Endothelial cell of umbilical vein (primary cell): Measurements from ENCODE around the gene PHEX. TPM values are rescaled to one million over a fixed set of nuclear protein-coding genes. Genes with fewer than 3 reads are reported as not detected.

Experiments used
- BruUV-seq: library from RNA; stranded (reverse); fragments of 400-500 nt; replicated peaks from 2 replicates; lab custom pipeline; 2021; lab: Mats Ljungman, UMichigan
- CTCF ChIA-PET: fragments of 300-600, 350-600 bp; sonication (Branson Sonifier 250); formaldehyde crosslinking; loops from one replicate; lab custom pipeline; 2021; ENCODE audit warnings: antibody characterized with exemption, inconsistent platforms; lab: Charles Lee
- POLR2A ChIA-PET: fragments of 300-600, 350-600 bp; sonication (Branson Sonifier 250); formaldehyde crosslinking; loops from one replicate; lab custom pipeline; 2021; ENCODE audit warnings: antibody characterized with exemption, inconsistent platforms; lab: Charles Lee
- DNase-seq: peaks from one replicate; pipeline ENCODE4 v3.0.0-alpha.2; 2011; ENCODE audit warnings: low read depth, low spot score
- FAIRE-seq: peaks from 2 replicates; lab custom pipeline; 2011; peaks lifted over from hg19 to GRCh38; lab: Jason Lieb, UNC
- H2AFZ ChIP-seq: 2 replicates; pipeline ENCODE4 v1.6.0; 2012; ENCODE audit warnings: low read depth, low read length, control low read depth, inconsistent platforms
- H3K27ac ChIP-seq: 2 replicates; pipeline ENCODE4 v1.5.1; 2011; ENCODE audit warnings: low read depth, mild to moderate bottlenecking, control low read depth, low read length, moderate library complexity; ENCODE audit not compliant: insufficient read depth
- H3K27me3 ChIP-seq, 2 experiments: 2 replicates each; pipeline versions ENCODE4 v1.6.0 to v1.6.1; 2011; ENCODE audit warnings: low read length in 2 of 2, mixed read lengths in 1 of 2; ENCODE audit not compliant: control insufficient read depth in 2 of 2, insufficient read depth in 2 of 2
- H3K36me3 ChIP-seq, 2 experiments: 2 replicates in 1 of 2; 3 replicates in 1 of 2; pipeline ENCODE4 v1.5.1; 2011; ENCODE audit warnings: low read length in 2 of 2, mild to moderate bottlenecking in 1 of 2, moderate library complexity in 1 of 2; ENCODE audit not compliant: control insufficient read depth in 2 of 2, insufficient read depth in 2 of 2; ENCODE audit errors: extremely low read depth in 1 of 2
- H3K4me1 ChIP-seq: 3 replicates; pipeline ENCODE4 v1.5.1; 2011; ENCODE audit warnings: mild to moderate bottlenecking, low read length; ENCODE audit not compliant: control insufficient read depth, insufficient read depth; ENCODE audit errors: extremely low read depth
- H3K4me2 ChIP-seq: 2 replicates; pipeline ENCODE4 v1.6.1; 2011; ENCODE audit warnings: low read length, control low read depth, mixed read lengths; ENCODE audit not compliant: insufficient read depth
- H3K4me3 ChIP-seq, 3 experiments: fragments of 200-600 bp in 1 of 3; sonication (generic), shearing (Covaris generic) in 1 of 3; replicated peaks in 1 of 3; 2 replicates each; pipeline ENCODE4 v1.5.1; 2011 to 2016; ENCODE audit warnings: control low read depth in 3 of 3, low read length in 3 of 3, mild to moderate bottlenecking in 2 of 3, inconsistent platforms in 1 of 3, low read depth in 1 of 3, moderate library complexity in 1 of 3; ENCODE audit not compliant: insufficient read depth in 1 of 3
- H3K79me2 ChIP-seq: 2 replicates; pipeline ENCODE4 v1.6.0; 2012; ENCODE audit warnings: low read length, inconsistent platforms; ENCODE audit not compliant: control insufficient read depth, insufficient read depth
- H3K9ac ChIP-seq: replicated peaks from 2 replicates; pipeline ENCODE3; 2011; ENCODE audit warnings: low read length, control low read depth; ENCODE audit not compliant: insufficient read depth; ENCODE audit errors: extremely low read depth
- H3K9me1 ChIP-seq: replicated peaks from 3 replicates; pipeline ENCODE4 v1.6.0; 2011; ENCODE audit warnings: mild to moderate bottlenecking, low read length; ENCODE audit not compliant: control insufficient read depth, insufficient read depth; ENCODE audit errors: extremely low read depth
- H3K9me3 ChIP-seq: replicated peaks from 2 replicates; pipeline ENCODE4 v1.5.1; 2012; ENCODE audit warnings: low read length, inconsistent platforms; ENCODE audit not compliant: control insufficient read depth, insufficient read depth
- H4K20me1 ChIP-seq: replicated peaks from 2 replicates; pipeline ENCODE3; 2011; ENCODE audit warnings: mild to moderate bottlenecking, low read length; ENCODE audit not compliant: control insufficient read depth, insufficient read depth; ENCODE audit errors: extremely low read depth
- CTCF ChIP-seq, 2 donors: IDR thresholded peaks; 1 replicate in 1 of 2; 2 replicates in 1 of 2; pipeline ENCODE4 v1.5.1; 2011; ENCODE audit warnings: low read length in 2 of 2, mild to moderate bottlenecking in 2 of 2, moderate library complexity in 2 of 2, control low read depth in 1 of 2, inconsistent platforms in 1 of 2, low read depth in 1 of 2; ENCODE audit not compliant: insufficient read depth in 1 of 2; ENCODE audit errors: extremely low read depth in 1 of 2
- EZH2 ChIP-seq: IDR thresholded peaks from 2 replicates; pipeline ENCODE4 v1.6.1; 2012; ENCODE audit warnings: borderline replicate concordance, low read depth, mild to moderate bottlenecking, moderate library complexity, low read length, inconsistent platforms; ENCODE audit not compliant: severe bottlenecking
- FOS ChIP-seq: IDR thresholded peaks from 2 replicates; pipeline ENCODE4 v1.6.1; 2011; ENCODE audit warnings: mild to moderate bottlenecking, low read length, moderate library complexity, borderline replicate concordance; ENCODE audit not compliant: insufficient read depth
- GATA2 ChIP-seq: IDR thresholded peaks from 2 replicates; pipeline ENCODE4 v1.7.0; 2011; ENCODE audit warnings: low read depth, mild to moderate bottlenecking, moderate library complexity, mixed read lengths, low read length; ENCODE audit not compliant: insufficient read length, insufficient read depth
- JUN ChIP-seq: IDR thresholded peaks from 2 replicates; pipeline ENCODE4 v1.6.1; 2011; ENCODE audit warnings: borderline replicate concordance, low read depth; ENCODE audit not compliant: insufficient read length, insufficient read depth
- MAX ChIP-seq: IDR thresholded peaks from 2 replicates; pipeline ENCODE4 v1.6.1; 2011; ENCODE audit not compliant: insufficient read depth, insufficient read length
- MYC ChIP-seq: IDR thresholded peaks from one replicate; pipeline ENCODE4 v1.6.1; 2011; ENCODE audit warnings: mild to moderate bottlenecking, low read depth, low read length
- POLR2A ChIP-seq: IDR thresholded peaks from 2 replicates; pipeline ENCODE4 v1.6.1; 2012; ENCODE audit warnings: low read depth, mild to moderate bottlenecking, control low read depth, low read length
- POLR2AphosphoS5 ChIP-seq: IDR thresholded peaks from 2 replicates; pipeline ENCODE4 v1.6.1; 2012; ENCODE audit warnings: low read depth, mild to moderate bottlenecking, control low read depth, low read length, moderate library complexity; ENCODE audit not compliant: insufficient read depth
- dilution Hi-C: fragments of 300-500 bp; cut with MboI; formaldehyde crosslinking; loops from one replicate; pipeline ENCODE4 v1.15.0; 2019; ENCODE audit warnings: low sequenced_read_pairs; ENCODE audit not compliant: extremely low pct_ligation_motif_present
- intact Hi-C: fragments of 100-400 bp; cut with micrococcal nuclease; formaldehyde crosslinking; loops from one replicate; pipeline ENCODE4 v1.10.0; 2022
- polyA plus RNA-seq, 4 experiments: library from polyadenylated mRNA; depleted of rRNA in 3 of 4; stranded (reverse) in 3 of 4; unstranded in 1 of 4; fragments of >200 nt; gene quantifications; 2 replicates each; pipeline versions ENCODE4 v1.2.1 to v1.2.3, GENCODE V29; 2011 to 2012; ENCODE audit warnings: missing spikeins in 1 of 4
- total RNA-seq: library from RNA; stranded (reverse); gene quantifications from 2 replicates; pipeline ENCODE4 v1.2.3, GENCODE V29; 2021

Gene PHEX
- total and polyA plus RNA-seq, 2 donors (not counting 3 experiments of a cell fraction or from before 2014, with no cell fraction given) = 0.07 to 0.44 TPM

DNA sequence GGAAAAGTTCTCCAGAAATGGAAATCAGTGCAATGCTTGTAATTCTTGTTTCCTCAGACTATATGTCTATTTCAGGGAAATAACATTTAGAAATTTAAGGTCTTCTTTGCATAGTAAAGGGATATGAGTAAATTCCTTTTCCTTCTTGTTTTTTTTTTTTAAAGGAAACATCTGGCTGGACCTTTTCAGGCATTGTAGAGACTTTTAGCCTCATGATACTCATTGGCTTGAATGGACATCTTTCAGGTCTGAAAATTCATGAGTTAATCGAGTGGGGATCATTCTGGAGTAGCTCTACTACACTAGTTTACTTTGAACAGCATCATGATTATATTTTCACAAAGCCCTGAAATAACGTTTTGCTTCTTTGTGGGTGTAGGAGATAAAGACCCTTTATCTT is 152.0 kb downstream of the PHEX start:
- BruUV-seq = no TSS peak
- peak overlapping the region; percentile 11 for H3K4me2 ChIP-seq
- no peak overlapping the region for H3K27ac ChIP-seq
- H3K4me3 ChIP-seq = no peak overlapping the region
- no peaks in the 10 kb centered on the region for H3K4me1 ChIP-seq
- no peaks in the 10 kb centered on the region for H3K9me1 ChIP-seq
- FAIRE-seq (peak; percentile 93), DNase-seq (peak; percentile 44)
- H4K20me1 ChIP-seq = no peaks in the 10 kb centered on the region
- no peak overlapping the region for H3K9ac ChIP-seq
- no peaks in the 10 kb centered on the region for H3K79me2 ChIP-seq
- dilution Hi-C loops (no loop called here), intact Hi-C loops (loop anchor here (2.0 kb wide), 1 partner anchor 47 kb away; no protein-coding TSS in a partner anchor)
- no peak overlapping the region for H2AFZ ChIP-seq
- ChIA-PET CTCF (no interaction called here), POLR2A (interaction anchor here (0.7 kb wide), 1 partner anchor 48 kb away, joined by 4 read pairs; no protein-coding TSS in a partner anchor)
- no peaks in the 10 kb centered on the region for H3K36me3 ChIP-seq
- no peaks in the 10 kb centered on the region for H3K27me3 ChIP-seq
- no peaks in the 10 kb centered on the region for H3K9me3 ChIP-seq
- TF ChIP-seq FOS = peak; percentile 7
- no peak for TF ChIP-seq JUN

- no peaks in the 10 kb centered on the region for H3K36me3 ChIP-seq
- H3K4me2 ChIP-seq = no peak overlapping the region
- H3K9me3 ChIP-seq = no peaks in the 10 kb centered on the region
- no peaks in the 10 kb centered on the region for H4K20me1 ChIP-seq
- ChIA-PET CTCF (no interaction called here), POLR2A (no interaction called here)
- H3K4me3 ChIP-seq = no peak overlapping the region
- no peak for DNase-seq
- no peaks in the 10 kb centered on the region for H3K27me3 ChIP-seq
- BruUV-seq = no TSS peak
- peak; percentile 24 for FAIRE-seq
- no peak for TF ChIP-seq FOS
- no peak for TF ChIP-seq MYC
- no peak for TF ChIP-seq POLR2A
- TF ChIP-seq MAX = no peak
- no peak for TF ChIP-seq CTCF (IDR thresholded peaks at IDR 0.05; ENCODE audit: extremely low read depth in 1 of 2, insufficient read depth in 1 of 2, low read depth in 1 of 2, low read length in 2 of 2)
- TF ChIP-seq EZH2 = no peak
- no peak for TF ChIP-seq JUN
- no peak for TF ChIP-seq GATA2
- TF ChIP-seq POLR2AphosphoS5 = no peak
- no peaks in the 10 kb centered on the region for H3K79me2 ChIP-seq
- no peak overlapping the region for H2AFZ ChIP-seq
- no peaks in the 10 kb centered on the region for H3K4me1 ChIP-seq
- H3K27ac ChIP-seq = no peak overlapping the region
- H3K9ac ChIP-seq = no peak overlapping the region
- dilution Hi-C loops = no loop called here
- H3K9me1 ChIP-seq = no peaks in the 10 kb centered on the region
- intact Hi-C loops = no loop called here
Observed at GRCh38 chrX:22186165-22186564, 154.0 kb downstream of the PHEX start.
